ENCODE results near the gene LOX. TPM values are rescaled to one million over a fixed set of nuclear protein-coding genes. Genes with fewer than 3 reads are reported as not detected.

Gene LOX, protein sequence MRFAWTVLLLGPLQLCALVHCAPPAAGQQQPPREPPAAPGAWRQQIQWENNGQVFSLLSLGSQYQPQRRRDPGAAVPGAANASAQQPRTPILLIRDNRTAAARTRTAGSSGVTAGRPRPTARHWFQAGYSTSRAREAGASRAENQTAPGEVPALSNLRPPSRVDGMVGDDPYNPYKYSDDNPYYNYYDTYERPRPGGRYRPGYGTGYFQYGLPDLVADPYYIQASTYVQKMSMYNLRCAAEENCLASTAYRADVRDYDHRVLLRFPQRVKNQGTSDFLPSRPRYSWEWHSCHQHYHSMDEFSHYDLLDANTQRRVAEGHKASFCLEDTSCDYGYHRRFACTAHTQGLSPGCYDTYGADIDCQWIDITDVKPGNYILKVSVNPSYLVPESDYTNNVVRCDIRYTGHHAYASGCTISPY
- total RNA-seq (not detected), polyA plus RNA-seq (under 1 TPM in 1 of 2 donors, not detected in 1; 0.03 TPM)

DNA sequence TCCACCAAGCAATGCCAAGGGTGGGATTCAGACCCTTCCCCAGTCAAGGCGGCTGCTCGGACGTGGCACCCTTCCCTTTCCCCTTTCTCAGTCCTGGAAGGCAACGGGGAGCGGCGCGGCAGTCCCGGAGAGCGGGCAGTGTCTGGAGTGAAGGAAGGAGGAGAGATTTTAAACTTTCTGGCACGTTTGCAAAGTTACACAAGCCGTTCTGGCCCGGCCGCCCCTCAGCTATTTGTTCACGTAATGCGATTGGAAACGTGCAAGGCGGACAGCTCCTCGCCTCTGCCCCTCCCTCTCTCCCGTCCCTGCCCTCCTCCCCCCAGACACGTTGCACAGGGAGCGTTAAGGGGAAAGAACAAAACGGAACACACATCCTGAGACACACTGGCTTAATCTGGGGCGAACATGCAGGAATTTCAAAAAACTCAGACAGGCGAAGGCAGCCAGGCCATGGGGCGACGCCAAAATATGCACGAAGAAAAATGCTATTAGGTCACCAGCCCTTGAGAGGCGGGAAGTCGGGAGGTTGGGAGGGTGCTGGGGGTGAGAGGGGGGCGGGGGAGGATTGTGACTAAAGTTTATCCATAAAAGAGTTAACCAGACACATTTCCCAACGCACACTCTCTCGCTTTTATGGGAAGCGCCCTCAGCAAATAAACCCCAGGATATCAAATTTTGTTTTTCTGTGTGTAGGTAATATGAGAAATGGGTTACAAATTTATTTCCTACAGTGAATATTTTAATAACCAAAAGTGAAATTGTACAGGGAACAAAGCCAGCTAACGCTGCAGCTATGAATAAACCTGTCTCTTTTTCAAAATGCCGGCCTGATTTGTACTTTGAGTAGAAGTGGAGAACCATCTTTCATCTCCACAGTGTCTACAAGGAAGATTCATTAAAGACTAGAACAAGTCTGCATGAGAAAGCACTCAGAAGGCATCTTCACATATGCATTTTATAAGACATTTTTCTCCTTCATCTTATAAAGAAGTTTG is at the start of gene LOX:
Gene LOX, minus strand, starts transcription at position 144 of the 995 bp plus-strand sequence. CDS start 274 bp downstream, outside the sequence.
- Histone ChIP-seq H3K27me3 (ENCODE audit: insufficient read depth, low read length) (peaks cover 5% of the 10 kb centered on the region), H3K27ac (ENCODE audit: low read depth, low read length) (no peak within 1 kb of the TSS), H3K36me3 (ENCODE audit: insufficient read depth, low read length) (no peaks in the 10 kb centered on the region), H3K9me3 (ENCODE audit: control insufficient read depth in 1 of 2, low read length in 2 of 2) (no peaks in the 10 kb centered on the region), H3K4me1 (ENCODE audit: insufficient read depth, low read length) (peaks cover 12% of the 10 kb centered on the region), H3K4me3 (ENCODE audit: low read length in 2 of 2) (no peak within 1 kb of the TSS)
- CTCF ChIA-PET (ENCODE audit: partially characterized antibody): no interaction called here
- H3K36me3 Mint-ChIP-seq: no peaks in the 10 kb centered on the region
- peaks cover 0 to 4% (median 0%) of the 10 kb centered on the region in 8 donors for H3K9me3 Mint-ChIP-seq
- intact Hi-C loops (cut with micrococcal nuclease): no loop called here
- H3K4me3 Mint-ChIP-seq: peak within 1 kb of the TSS; percentile 49 to 85 (median 64)
- H3K27me3 Mint-ChIP-seq: peaks cover 35 to 44% of the 10 kb centered on the region in 2 donors
- H3K27ac Mint-ChIP-seq: no peak within 1 kb of the TSS
- POLR2A ChIA-PET (ENCODE audit: partially characterized antibody): no interaction called here
- no peak for DNase-seq
- H3K4me1 Mint-ChIP-seq: peaks cover 10 to 21% (median 13%) of the 10 kb centered on the region in 4 donors

DNA sequence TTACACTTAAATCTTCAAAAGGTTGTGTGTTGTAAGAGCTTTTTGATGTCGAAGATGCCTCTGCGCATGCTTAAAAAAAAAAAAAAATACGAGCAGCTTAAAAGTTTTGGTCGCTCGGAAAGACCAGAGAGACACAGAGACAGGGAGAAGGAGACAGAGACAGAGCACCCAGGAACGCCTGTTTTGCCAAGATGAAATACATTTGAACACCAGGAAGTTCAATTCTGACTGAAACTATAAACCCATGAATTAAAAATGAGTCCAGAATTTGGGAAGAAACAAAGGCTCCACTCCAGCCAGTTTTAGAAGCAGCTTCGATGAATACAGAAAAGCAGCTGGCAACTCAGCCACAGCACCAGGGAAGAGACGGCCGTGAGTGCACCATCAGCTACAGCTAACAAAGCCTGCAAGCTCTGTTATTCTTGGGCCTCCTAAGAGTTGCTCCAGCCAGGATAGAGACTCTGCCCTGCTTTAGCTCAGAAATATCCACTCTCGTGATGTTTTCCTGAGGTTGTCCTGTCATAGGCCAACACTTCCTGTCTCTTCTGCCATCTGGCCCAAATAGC is 48.8 kb upstream of the LOX start:
- no peaks in the 10 kb centered on the region for H3K4me1 Mint-ChIP-seq
- H3K27me3 Mint-ChIP-seq: peaks cover 0 to 1% of the 10 kb centered on the region in 2 donors
- H3K36me3 Mint-ChIP-seq: no peaks in the 10 kb centered on the region
- Histone ChIP-seq H3K36me3 (ENCODE audit: insufficient read depth, low read length) (no peaks in the 10 kb centered on the region), H3K4me1 (ENCODE audit: insufficient read depth, low read length) (no peaks in the 10 kb centered on the region), H3K9me3 (ENCODE audit: control insufficient read depth in 1 of 2, low read length in 2 of 2) (no peaks in the 10 kb centered on the region), H3K4me3 (ENCODE audit: low read length in 2 of 2) (no peak overlapping the region), H3K27me3 (ENCODE audit: insufficient read depth, low read length) (no peaks in the 10 kb centered on the region), H3K27ac (ENCODE audit: low read depth, low read length) (no peak overlapping the region)
- intact Hi-C loops (cut with micrococcal nuclease): no loop called here
- H3K27ac Mint-ChIP-seq: no peak overlapping the region
- H3K9me3 Mint-ChIP-seq: no peaks in the 10 kb centered on the region
- CTCF ChIA-PET (ENCODE audit: partially characterized antibody): no interaction called here
- H3K4me3 Mint-ChIP-seq: no peak overlapping the region
- no peak for DNase-seq
- POLR2A ChIA-PET (ENCODE audit: partially characterized antibody): no interaction called here

DNA sequence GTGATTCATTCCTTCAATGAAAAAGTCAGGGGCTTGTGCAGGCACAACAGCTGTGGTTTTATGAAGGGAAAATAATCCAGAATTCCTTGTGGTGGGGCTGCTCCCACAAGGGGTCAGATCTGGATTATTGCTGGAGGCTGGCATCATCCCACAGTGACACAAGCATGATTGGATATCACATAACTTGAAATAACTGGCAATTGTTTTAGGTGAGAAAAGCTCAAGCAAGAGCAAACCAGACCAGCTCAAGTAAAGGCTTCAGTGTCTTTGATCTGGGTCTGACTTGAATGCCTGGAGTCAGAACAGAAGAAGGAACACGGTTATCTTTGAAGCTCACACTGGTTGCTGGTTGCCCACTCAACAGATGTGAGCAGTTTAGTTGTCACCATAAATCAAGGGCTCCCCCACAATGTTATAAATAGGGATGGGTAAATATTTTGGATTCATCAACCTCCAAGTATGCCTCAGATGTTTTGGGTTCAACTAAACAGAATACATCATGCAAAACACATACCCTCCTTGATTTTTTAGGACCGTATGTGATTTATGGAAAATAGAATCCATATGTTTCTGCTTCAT is 48.2 kb upstream of the LOX start:
- Histone ChIP-seq H3K36me3 (ENCODE audit: insufficient read depth, low read length) (no peaks in the 10 kb centered on the region), H3K9me3 (ENCODE audit: control insufficient read depth in 1 of 2, low read length in 2 of 2) (no peaks in the 10 kb centered on the region), H3K4me3 (ENCODE audit: low read length in 2 of 2) (no peak overlapping the region), H3K4me1 (ENCODE audit: insufficient read depth, low read length) (no peaks in the 10 kb centered on the region), H3K27ac (ENCODE audit: low read depth, low read length) (no peak overlapping the region), H3K27me3 (ENCODE audit: insufficient read depth, low read length) (no peaks in the 10 kb centered on the region)
- Mint-ChIP-seq H3K9me3 (no peaks in the 10 kb centered on the region), H3K27ac (no peak overlapping the region), H3K27me3 (peaks cover 0 to 1% of the 10 kb centered on the region in 2 donors), H3K4me1 (no peaks in the 10 kb centered on the region), H3K4me3 (no peak overlapping the region), H3K36me3 (no peaks in the 10 kb centered on the region)
- CTCF ChIA-PET (ENCODE audit: partially characterized antibody): no interaction called here
- POLR2A ChIA-PET (ENCODE audit: partially characterized antibody): no interaction called here
- intact Hi-C loops (cut with micrococcal nuclease): no loop called here
- DNase-seq: no peak

DNA sequence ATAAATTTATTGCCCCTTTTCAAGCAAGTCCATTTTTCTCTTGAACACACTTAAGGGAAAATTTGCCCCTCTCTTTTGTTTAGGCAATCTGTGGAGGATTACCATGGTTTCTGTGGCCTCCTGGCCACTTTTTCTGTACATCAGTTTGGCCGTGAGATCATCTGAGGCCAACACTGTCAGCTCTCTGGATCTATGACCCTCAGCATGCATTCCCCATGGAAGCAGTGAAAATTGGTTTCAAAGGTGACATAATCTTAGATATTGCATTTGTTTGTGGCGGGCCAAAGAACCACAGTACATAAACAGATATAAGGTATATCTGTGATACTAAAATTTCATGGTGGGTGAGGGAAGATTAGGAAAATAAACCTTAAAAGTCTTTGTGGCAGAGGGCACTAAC is 46.7 kb upstream of the LOX start:
- no peaks in the 10 kb centered on the region for H3K27me3 ChIP-seq (ENCODE audit: insufficient read depth, low read length)
- Mint-ChIP-seq H3K4me1 (no peaks in the 10 kb centered on the region), H3K36me3 (no peaks in the 10 kb centered on the region), H3K27ac (peak overlapping the region in 1 of 7 donors; percentile 60), H3K4me3 (no peak overlapping the region), H3K9me3 (no peaks in the 10 kb centered on the region), H3K27me3 (no peaks in the 10 kb centered on the region)
- no peaks in the 10 kb centered on the region for H3K36me3 ChIP-seq (ENCODE audit: insufficient read depth, low read length)
- H3K4me1 ChIP-seq (ENCODE audit: insufficient read depth, low read length): no peaks in the 10 kb centered on the region
- H3K4me3 ChIP-seq (ENCODE audit: low read length in 2 of 2): no peak overlapping the region
- H3K9me3 ChIP-seq (ENCODE audit: control insufficient read depth in 1 of 2, low read length in 2 of 2): no peaks in the 10 kb centered on the region
- POLR2A ChIA-PET (ENCODE audit: partially characterized antibody): no interaction called here
- DNase-seq: no peak
- CTCF ChIA-PET (ENCODE audit: partially characterized antibody): no interaction called here
- intact Hi-C loops (cut with micrococcal nuclease): no loop called here
- no peak overlapping the region for H3K27ac ChIP-seq (ENCODE audit: low read depth, low read length)

DNA sequence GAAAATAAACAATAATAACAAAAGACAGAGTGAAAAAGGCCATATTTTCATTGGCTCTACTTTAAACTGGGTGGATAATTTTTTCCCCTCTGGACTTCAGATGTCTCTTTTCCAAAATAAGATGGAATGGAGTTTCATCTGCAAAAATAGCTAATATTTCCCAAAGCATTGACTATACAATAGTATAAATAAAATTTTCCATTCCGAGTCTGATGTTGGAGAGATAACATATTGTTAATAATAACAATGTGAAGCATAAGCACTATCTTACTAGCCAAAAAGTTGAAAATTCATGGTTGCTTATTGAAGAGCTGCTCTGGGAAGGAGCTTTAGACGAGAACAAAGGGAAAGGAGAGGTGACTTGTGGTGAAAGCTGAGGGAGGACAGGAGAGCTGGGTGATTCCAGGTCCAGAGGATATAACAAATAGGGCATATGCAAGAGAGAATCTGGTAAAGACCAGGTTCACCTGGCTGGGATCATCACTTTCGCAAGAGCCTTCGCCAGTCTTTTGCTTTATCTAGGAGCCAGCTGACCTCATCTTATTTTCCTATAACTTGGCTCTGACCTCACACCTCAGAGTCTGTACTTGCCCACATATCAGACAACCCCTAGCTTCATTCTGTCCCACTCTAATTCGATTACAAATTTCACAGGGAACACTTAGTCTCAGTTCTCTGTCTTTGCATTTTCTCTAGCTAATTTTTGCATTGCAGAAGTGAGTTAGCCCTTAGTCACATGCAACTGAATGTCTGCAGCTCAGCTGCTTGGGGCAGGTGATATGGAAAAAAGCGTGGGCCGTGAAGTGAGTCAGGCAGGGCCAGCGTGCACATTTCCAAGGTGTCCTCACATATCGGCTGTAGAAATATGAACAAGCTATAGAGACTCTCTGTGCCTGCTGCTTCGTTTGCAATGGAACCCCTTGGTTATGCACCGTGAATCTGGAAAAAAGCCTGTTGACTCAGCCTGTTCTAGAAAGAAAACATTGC is 43.7 kb upstream of the LOX start:
- Mint-ChIP-seq H3K36me3 (no peaks in the 10 kb centered on the region), H3K27ac (peak overlapping the region in 1 of 7 donors; percentile 2), H3K27me3 (no peaks in the 10 kb centered on the region), H3K4me1 (no peaks in the 10 kb centered on the region), H3K4me3 (no peak overlapping the region), H3K9me3 (no peaks in the 10 kb centered on the region)
- ChIA-PET POLR2A (ENCODE audit: partially characterized antibody) (no interaction called here), CTCF (ENCODE audit: partially characterized antibody) (interaction anchor here (0.6 kb wide), 1 partner anchor 1089 kb away, joined by 3 read pairs; no protein-coding TSS in a partner anchor)
- Histone ChIP-seq H3K4me3 (ENCODE audit: low read length in 2 of 2) (no peak overlapping the region), H3K27ac (ENCODE audit: low read depth, low read length) (no peak overlapping the region), H3K36me3 (ENCODE audit: insufficient read depth, low read length) (no peaks in the 10 kb centered on the region), H3K27me3 (ENCODE audit: insufficient read depth, low read length) (no peaks in the 10 kb centered on the region), H3K9me3 (ENCODE audit: control insufficient read depth in 1 of 2, low read length in 2 of 2) (no peaks in the 10 kb centered on the region), H3K4me1 (ENCODE audit: insufficient read depth, low read length) (no peaks in the 10 kb centered on the region)
- intact Hi-C loops (cut with micrococcal nuclease): no loop called here
- DNase-seq: no peak

DNA sequence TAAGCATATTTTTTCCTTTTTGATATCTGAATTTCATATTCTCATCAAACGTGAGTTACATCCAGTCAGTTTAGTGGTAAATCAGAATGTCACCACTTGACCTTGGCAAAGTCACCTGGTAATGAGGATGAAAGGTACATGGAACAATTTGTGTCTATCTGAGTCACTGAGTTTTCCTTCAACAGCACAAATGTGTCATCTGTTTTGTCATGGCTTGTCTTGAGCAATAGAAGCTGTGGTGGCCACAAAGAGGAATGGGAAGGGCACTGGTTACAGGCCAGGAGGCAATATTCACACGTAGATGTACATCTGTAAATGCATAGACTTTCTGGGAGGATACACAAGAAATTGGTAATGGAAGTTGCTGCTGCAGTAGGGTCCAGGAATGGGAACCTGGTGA is 42.9 kb upstream of the LOX start:
- CTCF ChIA-PET (ENCODE audit: partially characterized antibody): interaction anchor here (0.6 kb wide), 1 partner anchor 1088 kb away, joined by 3 read pairs; no protein-coding TSS in a partner anchor
- no peak overlapping the region for H3K4me3 ChIP-seq (ENCODE audit: low read length in 2 of 2)
- Mint-ChIP-seq H3K27me3 (no peaks in the 10 kb centered on the region), H3K27ac (no peak overlapping the region), H3K9me3 (no peaks in the 10 kb centered on the region), H3K4me1 (no peaks in the 10 kb centered on the region), H3K36me3 (no peaks in the 10 kb centered on the region), H3K4me3 (no peak overlapping the region)
- intact Hi-C loops (cut with micrococcal nuclease): no loop called here
- H3K27me3 ChIP-seq (ENCODE audit: insufficient read depth, low read length): no peaks in the 10 kb centered on the region
- no peaks in the 10 kb centered on the region for H3K36me3 ChIP-seq (ENCODE audit: insufficient read depth, low read length)
- POLR2A ChIA-PET (ENCODE audit: partially characterized antibody): no interaction called here
- H3K9me3 ChIP-seq (ENCODE audit: control insufficient read depth in 1 of 2, low read length in 2 of 2): no peaks in the 10 kb centered on the region
- no peak for DNase-seq
- no peaks in the 10 kb centered on the region for H3K4me1 ChIP-seq (ENCODE audit: insufficient read depth, low read length)
- no peak overlapping the region for H3K27ac ChIP-seq (ENCODE audit: low read depth, low read length)

Measured in CD4-positive, alpha-beta memory T cell (primary cell).